ENCODE measurements around the gene MTSS2.
"Not testable (repeated sequence)": the region's sequence is repeated elsewhere in the genome, so short reads cannot be mapped to it uniquely, and the experiment has no call there.

MTSS2 gene

DNA sequence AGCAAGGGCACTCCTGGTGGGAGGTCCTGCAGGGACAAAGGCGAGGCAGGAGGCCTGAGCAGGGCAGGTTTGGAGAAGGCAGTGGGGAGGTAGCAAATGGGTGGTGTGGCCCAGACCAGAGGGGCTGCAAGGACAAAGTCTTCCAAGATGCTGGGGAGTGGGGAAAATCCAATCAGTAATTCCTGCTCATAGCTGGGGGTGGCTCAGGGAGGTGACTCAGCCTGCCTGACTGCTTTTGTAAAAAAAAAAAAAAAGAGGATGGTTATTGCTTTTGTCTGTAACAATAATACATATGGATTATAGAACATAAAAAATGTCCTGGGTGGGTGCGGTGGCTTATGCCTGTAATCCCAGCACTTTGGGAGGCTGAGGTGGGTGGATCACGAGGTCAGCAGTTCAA lies 34.3 kb downstream of the MTSS2 start:
- no peak for DNase-seq

- DNase-seq, result no peak
Observed at GRCh38 chr16:70650216-70650615, 35.6 kb downstream of the MTSS2 start.

- DNase-seq, result no peak
Observed at GRCh38 chr16:70649300-70649699, 36.6 kb downstream of the MTSS2 start.

GRCh38 chr16:70648606-70649005 lies 37.2 kb downstream of the MTSS2 start:
- DNase-seq, result no peak

- DNase-seq, result no peak
Observed at GRCh38 chr16:70647441-70648359, 38.2 kb downstream of the MTSS2 start.

DNA sequence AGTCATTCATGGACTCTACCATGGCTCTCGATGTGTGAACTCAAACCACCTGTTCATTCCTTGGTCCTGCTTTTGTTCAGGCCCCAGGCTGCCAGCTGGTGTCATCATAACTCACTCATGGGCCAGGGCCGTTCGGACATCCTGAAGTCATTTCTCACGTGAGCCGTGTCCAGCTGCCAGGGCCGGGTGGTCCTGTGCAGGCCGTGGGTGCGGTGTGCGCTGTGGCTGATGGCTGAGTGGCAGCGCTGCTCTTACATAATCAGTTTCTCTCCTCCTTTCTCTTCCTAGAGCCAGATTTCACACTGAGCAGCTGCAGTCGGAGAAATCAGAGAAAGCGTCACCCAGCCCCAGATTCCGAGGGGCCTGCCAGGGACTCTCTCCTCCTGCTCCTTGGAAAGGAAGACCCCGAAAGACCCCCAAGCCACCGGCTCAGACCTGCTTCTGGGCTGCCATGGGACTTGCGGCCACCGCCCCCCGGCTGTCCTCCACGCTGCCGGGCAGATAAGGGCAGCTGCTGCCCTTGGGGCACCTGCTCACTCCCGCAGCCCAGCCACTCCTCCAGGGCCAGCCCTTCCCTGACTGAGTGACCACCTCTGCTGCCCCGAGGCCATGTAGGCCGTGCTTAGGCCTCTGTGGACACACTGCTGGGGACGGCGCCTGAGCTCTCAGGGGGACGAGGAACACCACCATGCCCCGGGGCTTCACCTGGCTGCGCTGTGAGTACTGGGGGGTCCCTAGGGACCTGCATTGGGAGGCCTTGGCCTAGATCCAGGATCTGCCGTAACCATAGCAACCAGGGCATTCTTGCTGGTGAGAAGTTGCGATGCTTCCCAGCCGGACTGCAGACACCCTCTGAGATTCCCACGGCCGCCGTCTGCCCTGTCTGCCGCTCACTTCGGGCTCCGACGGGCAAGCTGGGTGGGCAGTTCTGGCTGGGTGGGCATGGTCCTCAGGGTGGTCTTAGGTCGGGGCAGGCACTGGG lies 39.3 kb downstream of the MTSS2 start, which contains the start of gene IL34:
TSS of gene IL34 (plus strand) at position 300 of the 982 bp plus-strand sequence. CDS start at position 689, 389 bp downstream.
- DNase-seq, result no peak

DNA sequence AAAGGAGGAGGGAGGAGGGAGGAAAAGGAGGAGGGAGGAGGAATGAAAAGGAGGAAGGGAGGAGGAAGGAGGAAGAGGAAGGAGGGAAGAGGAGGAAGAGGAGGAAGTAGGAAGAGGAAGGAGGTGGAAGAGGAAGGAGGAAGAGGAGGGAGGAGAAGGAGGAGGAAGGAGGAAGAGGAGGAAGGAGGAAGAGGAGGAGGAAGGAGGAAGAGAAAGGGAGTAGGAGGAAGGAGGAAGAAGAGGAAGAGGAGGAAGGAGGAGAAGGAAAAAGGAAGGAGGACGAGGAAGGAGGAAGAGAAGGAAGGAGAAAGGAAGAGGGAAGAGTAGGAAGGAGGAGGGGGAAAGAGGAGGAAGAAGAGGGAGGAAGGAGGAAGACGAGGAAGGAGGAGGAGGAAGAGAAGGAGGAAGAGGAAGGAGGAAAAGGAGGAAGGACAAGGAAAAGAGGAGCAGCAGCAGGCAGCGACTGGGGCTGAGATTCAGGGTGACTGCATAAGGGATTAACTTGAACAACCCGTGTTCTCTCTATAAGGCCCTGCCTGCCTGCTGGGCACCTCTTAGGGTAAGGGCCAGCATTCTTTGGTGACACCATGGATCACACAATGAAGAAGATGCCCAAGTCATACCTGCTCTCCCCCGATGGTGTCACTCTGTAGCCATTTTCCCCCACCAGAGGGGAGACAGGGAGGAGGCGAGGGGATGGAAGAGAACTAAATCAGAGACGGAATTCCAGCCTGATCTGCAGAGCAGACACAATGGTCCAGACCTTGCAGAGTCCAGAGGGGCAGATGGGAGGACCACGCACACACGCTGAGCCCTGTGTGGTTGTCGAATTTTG lies 40.9 kb downstream of the MTSS2 start:
- no peak for DNase-seq

GRCh38 chr16:70643264-70643663 lies 42.6 kb downstream of the MTSS2 start:
- not testable (repeated sequence) for DNase-seq

DNA sequence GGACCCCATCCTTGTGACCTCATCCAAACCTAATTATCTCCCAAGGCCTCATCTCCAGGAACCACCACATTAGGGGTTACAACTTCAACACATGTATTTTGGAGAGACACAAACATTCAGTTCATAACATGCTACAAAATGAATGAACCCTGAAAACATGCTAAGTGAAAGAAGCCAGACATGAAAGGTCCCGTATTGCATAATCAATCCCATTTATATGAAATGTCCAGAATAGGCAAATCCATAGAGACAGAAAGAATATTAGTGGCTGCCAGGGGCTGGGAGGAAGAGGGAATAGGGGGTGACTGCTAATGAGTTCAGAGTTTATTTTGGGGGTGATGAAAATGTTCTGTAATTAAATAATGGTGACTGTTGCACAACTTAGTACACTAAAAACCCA lies 43.2 kb downstream of the MTSS2 start:
- no peak for DNase-seq

- no peak for DNase-seq
Observed at GRCh38 chr16:70638814-70639792, 46.8 kb downstream of the MTSS2 start.

Data from GOT3 (cell line).